ENCODE results near the gene LUZP1.
A peak's percentile ranks its signal among the peaks of the same experiment; 100 is the strongest.

Gene LUZP1

DNA sequence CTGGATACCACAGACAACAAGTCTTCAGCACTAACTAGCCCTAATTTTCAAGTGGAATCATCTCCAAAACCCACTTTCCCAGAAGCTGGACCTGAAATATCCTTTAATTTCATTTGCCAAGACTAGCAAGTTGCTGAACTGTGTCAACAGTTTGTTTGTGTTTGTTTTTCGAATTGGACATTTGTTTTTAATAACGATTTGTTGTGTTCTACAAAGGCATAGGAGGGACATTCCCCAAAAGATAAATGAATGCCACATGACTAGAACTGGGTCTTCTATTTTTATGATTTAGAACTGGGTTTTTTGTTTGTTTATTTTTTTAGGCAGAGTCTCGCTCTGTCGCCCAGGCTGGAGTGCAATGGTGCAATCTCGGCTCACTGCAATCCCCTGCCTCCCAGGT, 17.9 kb downstream of the LUZP1 start:
- no peak for DNase-seq

DNA sequence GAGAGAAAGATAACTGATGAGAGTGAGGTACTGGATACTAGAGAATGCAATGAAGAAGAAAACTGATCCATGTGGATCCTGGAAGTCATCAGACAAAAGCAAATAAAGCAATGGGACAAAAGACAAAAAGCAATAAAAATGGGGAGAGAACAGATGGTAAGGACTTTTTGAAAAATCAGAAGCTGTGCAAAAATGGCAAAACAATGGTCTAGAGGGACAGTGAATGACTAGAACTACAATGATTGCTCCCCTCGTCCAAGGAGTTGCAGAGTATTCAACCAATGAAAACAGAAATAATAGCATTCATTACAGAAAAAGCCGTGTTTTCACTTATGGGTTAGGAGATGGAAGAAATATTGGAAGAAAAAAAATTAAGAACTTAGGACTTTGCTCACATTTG, 18.5 kb downstream of the LUZP1 start:
- no peak for DNase-seq

DNA sequence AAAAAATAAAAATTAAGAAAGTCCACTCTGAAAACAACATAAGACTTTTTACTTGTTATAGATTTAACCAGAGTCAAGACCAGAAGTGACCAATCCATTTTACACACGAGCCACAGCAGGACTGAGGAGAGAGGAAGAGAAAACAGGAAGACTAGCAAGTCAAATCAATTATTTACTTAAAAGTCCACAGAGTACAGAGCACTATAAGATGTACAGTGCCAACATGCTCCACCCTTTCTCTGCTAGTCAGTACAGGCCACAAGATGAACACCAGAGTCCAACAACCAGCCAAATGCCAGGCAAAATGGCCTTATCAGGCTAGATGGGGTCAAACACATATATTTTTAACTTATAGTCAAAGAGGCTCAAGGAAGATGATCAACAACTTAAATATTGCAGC, 19.5 kb downstream of the LUZP1 start:
- no peak for DNase-seq

DNA sequence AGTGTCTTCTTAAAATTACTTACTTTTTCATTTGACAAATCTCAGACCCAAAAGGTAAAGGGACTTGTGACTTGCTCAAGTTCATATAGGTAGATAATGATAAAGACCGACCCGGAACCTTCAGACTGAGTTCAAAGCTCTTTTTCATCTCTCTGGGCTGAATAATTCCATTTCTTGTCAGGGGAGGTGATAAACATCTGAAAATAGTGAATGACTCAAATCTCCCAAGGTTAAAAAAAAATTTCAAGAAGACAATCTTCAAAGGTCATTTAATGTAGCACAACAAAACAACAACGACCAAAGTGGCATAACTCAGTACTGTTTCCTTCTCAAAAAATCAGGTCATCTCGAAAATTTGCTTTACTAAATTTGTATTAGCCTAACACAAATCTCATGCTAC, 20.6 kb downstream of the LUZP1 start:
- DNase-seq: no peak

DNA sequence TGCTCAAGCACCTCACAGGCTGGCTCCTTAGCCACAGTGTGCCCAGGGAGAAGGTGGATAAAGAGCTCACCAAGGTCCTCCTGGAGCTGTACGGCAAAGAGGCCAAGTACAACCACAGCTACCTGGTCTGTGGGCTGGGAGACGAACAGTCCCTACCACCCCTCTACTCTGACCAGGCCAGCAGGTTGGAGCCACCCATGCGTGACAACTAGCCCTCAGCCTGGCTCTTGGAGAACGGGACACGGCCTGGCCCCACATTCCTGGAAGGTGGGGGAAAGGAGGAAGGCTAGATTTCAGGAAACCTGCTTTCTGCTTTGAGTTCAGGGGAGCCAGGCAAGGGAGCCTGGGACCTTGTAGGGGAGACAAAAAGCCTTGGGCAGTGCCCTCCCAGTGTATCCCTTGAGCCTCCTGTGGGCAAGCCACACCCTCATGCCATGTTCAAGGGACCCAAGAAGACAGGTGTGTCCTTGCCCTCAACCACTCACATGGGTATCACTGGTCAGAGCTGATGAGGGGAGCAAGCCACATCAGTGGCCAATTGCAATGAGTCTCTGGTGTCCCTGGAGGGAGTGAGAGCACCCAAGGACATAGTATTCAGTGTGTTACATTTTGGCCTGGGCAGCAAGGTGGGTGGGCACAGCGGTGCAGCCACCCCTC, 27.6 kb downstream of the LUZP1 start:
- no peak for DNase-seq

DNA sequence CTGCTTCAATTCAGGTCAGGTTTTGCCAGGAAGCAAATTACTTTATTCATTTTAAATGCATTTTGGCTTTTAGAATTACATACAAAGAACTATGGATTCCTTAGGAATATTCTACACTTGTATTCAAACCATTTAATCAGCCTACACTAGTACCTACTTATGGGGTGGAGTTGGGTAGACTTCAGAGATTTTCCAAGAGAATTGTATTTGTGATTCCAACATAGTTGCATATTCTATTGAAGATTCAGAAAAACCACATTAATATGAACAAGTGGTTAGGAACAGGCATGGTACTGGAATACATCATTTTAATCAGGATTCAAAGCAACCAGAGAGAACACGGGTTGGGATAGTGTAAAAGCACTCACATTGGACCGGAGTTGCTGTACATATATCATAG, 33.4 kb downstream of the LUZP1 start:
- DNase-seq: no peak

DNA sequence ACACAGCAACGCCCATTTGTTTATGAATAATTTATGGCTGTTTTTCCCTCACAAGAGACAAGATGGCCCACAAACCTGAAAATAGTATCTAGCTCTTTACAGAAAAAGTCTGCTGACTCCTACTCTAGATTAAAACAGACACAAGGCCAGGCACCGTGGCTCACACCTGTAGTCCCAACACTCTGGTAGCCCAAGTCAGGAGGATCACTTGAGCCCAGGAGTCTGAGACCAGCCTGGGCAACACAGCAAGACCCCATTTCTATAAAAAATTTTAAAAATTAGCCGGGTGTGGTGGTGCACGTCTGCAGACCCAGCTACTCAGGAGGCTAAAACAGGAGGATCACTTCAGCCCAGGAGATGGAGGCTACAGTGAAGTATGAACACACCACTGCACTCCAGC, 34.6 kb downstream of the LUZP1 start:
- no peak for DNase-seq

DNA sequence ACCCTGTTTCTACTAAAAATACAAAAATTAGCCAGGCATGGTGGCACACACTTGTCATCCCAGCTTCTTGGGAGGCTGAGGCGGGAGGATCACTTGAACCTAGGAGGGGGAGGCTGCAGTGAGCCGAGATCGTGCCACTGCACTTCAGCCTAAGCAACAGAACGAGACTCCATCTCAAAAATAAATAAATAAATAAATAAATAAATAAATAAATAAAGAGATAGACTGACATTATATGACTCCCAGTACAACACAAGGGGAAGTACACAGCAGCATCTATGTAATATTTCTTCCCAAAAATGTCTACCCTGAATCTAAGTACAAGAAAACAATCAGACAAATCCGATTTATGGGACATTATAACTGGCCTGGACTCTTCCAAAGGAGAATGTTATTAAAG, 35.1 kb downstream of the LUZP1 start:
- DNase-seq: no peak

DNA sequence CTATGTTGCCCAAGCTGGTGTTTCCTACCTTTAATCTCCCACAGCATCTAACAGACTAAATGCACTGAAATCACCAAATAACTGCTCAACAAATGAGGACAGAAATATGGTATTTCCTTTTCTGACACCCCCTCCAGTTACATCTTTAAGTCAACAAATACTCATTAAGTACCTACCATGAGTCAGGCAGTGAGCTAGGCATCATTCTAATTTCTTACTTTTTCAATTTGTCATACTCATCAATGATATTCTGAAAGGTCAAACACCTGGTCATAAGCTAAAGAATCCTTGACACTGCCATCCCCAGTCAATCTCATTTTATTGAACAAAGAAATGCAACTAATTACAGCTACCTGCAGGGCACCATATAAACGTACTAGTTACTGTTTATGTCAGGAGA, 36.6 kb downstream of the LUZP1 start:
- DNase-seq: no peak

DNA sequence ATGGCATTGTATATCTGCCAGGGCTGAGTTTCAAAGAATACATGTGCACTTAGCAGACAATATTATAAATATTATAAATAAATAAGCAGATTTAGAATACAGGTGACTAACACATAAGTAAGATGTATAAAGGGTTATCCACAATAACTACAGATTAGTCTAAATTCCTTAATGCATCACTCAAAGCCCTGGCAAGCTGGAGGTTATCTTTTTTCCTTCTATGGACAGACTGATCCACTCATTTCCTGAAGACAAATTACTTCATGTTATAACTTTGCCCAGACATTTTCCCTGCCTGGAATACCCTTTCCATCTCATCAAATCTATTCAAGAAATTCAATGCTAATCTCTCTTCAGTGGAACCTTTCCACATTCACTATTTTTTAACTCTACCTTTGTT, 38.8 kb downstream of the LUZP1 start:
- DNase-seq: no peak

DNA sequence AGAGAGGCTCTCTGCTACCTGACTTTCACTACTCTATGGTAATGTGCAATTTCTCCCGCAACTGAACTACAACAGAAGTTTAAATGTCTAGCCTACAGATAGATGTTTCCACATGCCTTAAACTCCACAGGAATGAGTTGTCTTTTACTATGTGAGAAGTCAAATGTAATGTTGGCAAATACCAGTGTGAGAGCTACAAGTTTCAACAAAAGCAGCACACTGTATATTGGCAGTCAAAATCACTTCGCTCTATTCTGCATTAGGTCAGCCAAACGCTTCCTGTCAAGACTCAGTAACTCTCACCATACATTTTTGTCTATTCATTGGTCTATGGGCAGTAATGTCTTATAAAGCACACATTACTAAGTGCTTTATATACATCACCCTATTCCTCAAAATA, 41.9 kb downstream of the LUZP1 start:
- no peak for DNase-seq

DNA sequence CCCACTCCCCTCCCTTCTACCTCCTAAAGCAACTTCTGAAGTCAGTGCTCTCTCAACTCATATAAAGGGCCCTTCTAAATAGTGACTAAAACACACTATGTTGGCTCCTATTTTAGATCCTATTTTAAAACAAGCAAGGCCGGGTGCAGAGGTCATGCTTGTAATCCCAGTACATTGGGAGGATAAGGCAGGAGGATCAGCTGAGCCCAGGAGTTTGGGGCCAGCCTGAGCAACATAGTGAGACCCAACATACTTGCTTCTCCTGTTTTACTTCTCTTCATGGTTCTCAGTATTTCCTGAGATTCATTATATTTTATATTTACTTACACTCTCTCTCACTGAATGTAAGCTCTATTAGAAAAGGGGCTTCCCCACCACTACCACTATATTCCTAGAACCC, 42.5 kb downstream of the LUZP1 start:
- no peak for DNase-seq

DNA sequence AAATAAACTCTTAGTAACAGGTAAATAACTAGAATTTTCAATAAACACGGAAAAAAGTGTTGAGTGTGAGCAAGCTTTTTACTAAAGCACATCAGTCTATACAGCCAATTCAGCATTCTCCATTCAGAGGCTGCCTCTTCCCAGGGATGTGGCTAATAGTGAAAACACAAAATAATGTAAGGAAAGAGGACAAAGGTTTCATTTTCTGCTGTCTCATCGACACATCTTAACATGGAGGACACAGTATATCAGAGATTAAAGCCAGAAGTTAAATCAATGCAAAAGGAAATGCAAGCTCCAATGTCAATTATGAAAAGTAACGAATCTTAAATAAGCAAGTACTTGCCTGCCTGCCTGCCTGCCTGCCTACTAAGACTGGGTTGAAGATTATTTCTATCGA, 43.2 kb downstream of the LUZP1 start:
- DNase-seq: no peak

DNA sequence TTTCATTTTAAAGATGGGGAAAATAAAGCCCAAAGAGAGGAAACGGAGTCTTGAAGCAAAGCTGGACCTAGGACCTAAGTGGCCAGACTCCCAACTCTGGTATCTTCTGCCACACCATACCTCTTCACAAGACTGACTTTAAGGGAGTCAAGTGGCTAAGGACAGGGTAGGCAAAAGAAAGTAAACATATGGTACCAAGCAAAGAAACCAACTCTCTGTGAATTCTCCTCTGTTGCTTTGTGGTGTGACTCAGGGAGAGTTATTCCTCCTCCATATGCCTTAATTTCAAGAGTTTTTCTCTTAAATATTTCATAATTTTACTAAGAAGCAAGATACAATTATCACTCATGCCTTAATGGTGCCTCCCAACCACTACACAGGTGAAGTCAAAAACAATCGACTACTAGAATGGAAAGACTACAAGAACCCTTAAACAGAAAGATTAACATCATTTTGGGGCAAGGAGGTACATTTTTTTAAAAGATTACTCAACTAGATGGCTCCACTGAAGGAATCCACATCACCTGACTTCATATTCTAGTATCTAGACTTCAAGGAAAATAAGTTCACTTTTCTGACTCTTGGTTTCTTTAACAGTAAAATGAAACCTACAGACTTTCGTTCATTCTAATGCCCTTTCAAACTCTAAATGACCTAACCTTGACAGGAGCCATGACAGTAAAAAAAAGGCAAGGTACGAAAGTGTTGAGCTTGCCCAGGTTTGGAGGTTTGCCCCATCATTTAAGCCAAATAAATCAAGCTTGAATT, 44.2 kb downstream of the LUZP1 start:
- no peak for DNase-seq

DNA sequence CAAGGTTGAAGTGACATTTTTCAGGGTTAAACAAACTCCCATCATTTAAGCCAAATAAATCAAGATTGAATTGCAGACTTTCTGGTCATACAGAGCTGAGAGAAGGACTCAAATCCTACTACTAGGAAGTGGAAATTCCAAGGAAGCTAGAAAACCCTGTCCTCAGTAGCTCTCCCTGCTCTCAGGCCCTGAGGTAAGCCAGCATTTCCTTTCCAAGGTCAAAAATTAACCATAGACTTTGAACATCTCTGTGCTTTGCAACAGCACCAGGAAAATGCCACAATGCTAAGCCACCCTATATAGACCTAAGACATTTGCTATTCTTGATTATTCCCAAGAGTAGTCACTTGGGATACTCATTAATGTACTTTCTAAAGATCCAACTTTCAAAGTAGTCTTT, 45.1 kb downstream of the LUZP1 start:
- no peak for DNase-seq

DNA sequence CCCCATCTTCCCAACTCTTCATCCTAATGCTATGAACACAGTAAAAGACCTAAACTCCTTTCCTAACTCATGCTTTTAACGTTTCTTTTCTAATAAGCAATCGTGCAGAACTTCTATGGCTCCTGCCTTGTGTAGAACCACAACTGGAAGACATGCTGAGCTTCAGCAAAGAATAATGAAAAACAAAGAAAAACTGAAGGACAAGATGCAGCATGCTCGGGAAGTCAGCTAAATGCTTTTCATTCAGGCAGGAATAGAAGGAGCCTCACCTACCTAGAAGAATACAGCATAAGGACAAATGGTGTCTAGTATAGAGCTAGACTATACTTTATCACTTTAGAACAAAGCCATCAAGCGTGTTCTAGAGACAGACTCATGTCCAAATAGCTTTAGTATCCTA, 45.9 kb downstream of the LUZP1 start:
- no peak for DNase-seq

DNA sequence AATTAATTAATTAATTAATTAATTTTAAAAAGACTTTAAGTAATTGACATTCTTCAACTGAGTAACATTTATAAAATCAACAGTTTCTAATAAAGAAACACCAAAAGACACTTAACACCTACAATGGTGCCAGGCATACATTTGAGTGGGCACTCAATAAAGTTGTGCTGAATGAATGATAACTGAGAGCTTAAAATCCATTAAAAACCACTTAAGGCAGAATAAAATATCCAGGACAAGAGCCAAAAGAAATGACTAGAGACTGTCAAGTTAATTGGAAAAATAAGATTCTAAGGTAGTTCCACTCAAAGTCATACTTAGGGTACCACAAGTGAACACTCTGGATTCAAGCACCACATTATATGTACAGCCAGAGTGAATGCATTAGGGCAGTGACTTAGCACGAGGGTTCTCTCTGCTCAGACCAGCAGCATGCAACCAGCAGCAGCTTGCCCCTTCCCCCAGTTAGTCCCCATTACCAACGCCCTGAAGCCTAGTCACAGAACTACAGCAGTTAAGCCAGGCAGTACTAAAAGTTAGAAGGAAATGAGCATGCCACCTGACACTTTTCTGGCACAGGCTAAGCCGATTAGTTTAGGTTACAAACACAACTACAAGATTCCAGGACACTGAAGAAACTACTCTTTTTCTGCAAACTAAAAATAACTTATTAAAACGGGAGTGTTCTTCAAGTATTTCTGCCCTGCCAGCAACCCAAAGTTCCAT, 46.5 kb downstream of the LUZP1 start:
- no peak for DNase-seq

DNA sequence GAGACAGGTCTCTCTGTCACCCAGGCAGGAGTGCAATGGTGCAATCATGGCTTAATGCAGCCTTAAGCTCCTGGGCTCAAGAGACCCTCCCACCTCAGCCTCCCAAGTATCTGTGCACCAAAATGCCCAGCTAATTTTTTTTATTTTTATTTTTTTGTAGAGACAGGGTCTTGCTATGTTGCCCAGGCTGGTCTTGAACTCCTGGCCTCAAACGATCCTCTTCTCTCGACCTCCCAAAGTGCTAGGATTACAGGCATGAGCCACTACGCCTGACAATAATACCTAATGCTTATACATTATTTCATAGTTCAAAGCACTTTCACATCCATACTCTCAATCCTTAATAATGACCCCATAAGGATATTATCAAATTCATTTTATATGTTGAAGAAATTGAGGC, 48.3 kb downstream of the LUZP1 start:
- DNase-seq: no peak

DNA sequence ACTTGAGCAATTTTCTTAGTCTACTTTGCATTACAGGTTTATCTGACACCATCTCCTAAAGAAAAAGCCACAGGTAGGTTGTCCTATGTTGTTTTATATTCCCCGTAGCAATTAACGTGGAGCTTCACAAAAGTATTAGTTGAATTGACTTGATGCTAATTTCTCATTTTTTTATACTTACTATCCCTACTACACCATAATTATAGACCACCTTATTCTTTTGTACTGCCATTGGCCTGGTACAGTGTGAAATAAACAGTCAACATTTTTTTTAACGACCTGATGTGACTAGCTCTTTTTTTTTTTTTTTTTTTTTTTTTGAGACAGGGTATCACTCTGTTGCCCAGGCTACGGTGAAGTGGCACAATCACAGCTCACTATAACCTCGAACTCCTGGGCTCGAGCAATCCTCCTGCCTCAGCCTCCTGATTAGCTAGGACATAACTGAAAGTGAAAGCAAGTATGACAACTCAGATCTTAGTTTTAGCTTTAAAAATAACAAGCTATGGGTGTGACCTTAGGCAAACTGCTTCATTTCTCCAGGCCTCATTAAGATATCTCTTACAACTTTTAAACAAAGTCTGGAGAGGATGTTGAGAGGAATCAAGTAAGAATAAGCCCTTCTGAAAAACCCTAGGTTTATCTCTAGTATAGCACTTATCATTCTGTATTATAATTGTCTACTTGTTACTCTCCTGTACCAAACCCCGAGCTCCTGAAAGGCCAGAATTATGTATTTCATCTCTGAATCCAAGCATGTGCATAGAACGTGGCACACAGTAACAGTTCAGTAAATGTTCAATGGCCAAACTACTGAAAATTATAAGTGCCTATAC, 49.5 kb downstream of the LUZP1 start:
- DNase-seq: peak; percentile 38

DNA sequence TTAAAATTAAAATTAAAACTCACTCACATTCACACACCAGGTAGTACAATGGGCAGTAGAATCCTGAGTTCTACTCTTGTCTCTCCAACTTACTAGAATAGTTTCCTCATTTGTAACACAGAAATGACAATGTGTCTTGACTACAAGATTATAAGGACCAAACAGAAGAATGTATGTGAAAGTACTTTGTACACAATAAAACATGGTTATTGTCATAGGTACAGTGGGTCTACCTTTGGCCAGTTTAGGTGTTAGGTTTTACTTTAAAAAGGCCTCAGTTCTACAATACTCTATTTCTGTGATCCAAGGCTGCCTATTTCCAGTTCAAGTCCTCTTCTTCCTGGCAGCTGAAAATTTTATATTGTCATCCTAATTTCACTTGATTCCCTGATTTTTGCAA, 50.2 kb downstream of the LUZP1 start:
- no peak for DNase-seq

DNA sequence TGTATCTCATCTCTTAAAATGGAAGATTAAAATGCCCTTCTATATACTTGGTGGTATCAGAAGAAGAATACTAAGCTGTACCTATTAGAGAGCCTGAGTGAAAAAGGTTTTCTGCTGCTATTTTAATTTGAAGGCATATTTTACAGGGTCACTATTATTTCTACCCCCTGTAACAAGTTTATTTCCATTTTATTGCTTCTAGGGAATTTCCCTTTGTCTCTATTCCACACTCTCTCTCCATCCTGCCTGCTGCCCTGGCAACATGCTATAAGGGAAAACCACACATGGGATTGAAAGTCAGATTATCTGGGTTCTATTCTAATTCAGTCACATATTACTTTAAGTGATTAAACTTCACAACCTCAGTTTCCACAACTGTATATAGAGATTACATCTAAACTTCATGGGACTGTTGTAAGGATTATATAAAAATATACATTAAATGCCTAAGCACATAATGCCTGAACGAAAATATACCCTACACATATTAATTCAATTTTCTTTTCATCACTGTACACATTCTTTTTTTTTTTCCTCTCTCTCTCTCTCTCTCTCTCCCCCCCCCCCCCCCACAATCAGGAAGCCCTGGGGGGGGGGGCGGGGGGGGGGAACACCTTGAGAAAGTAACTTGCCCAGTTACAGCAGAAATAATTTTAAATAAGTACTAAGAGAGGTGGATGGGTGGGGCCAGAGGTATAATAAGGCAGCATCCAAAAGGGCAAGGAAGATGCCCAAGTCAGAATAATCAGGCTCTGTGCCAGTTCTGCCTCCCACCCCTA, 51.5 kb downstream of the LUZP1 start:
- DNase-seq: no peak

DNA sequence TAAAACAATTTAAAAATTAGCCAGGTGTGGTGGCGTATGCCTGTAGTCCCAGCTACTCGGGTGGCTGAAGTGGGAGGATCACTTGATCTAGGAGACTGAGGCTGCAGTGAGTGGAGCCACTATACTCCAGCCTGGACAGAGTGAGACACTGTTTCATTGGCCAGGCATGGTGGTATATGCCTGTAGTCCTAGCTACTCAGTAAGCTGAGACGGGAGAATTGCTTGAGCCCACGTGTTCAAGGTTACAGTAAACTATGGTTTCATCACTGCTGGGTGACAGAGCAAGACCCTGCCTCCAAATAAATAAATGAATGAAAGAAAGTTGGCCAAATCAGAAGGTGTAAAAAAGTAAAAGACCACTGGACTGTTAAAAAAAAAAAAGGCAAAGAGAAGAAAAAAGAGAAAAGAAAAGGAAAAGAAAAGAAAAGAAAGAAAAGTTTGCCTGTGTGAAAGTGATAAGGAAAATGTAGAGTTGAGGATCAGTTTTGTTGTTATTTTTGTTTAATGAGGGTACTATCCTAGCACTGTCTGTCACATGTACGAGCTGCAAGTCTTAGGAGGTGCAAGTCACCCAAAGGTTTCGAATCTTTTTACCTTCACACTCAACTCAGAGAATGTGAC, 52.3 kb downstream of the LUZP1 start:
- DNase-seq: no peak
